Cardiac muscle cell (in vitro differentiated cells and primary cell): ENCODE measurements around the gene EFNA5. TPM values are rescaled to one million over a fixed set of nuclear protein-coding genes. Genes with fewer than 3 reads are reported as not detected.

Source experiments
- DNase-seq, 2 donors: peaks; one replicate each; pipeline versions ENCODE4 v3.0.0 to v3.0.0-alpha.2; 2010 to 2017; ENCODE audit warnings: low read depth in 1 of 2, low spot score in 1 of 2
- H3K27ac ChIP-seq: fragments of 200-600 bp; sonication (generic); 2 replicates; pipeline ENCODE4 v1.5.1; 2016
- H3K27me3 ChIP-seq: fragments of 200-600 bp; sonication (generic); 2 replicates; pipeline ENCODE4 v1.6.0; 2016; ENCODE audit warnings: control low read depth
- H3K36me3 ChIP-seq: fragments of 200-600 bp; sonication (generic); 2 replicates; pipeline ENCODE4 v1.5.1; 2016; ENCODE audit warnings: control low read depth
- H3K4me1 ChIP-seq: fragments of 200-600 bp; sonication (generic); 2 replicates; pipeline ENCODE4 v1.8.1; 2017; ENCODE audit warnings: low read depth, mild to moderate bottlenecking, mixed run types
- H3K4me3 ChIP-seq: fragments of 200-600 bp; sonication (generic); 2 replicates; pipeline ENCODE4 v1.5.1; 2016; ENCODE audit warnings: mild to moderate bottlenecking
- H3K9me3 ChIP-seq: fragments of 200-600 bp; sonication (generic); 2 replicates; pipeline ENCODE4 v1.5.1; 2017; ENCODE audit warnings: low read depth, mild to moderate bottlenecking, control low read depth
- polyA plus RNA-seq: library from polyadenylated mRNA; unstranded; fragments of >200 nt; fragmentation: Nextera tagmentation; extraction: Ambion mirVana; gene quantifications from 2 replicates; pipeline ENCODE4 v1.2.1, GENCODE V29; 2016
- total RNA-seq: library from RNA; depleted of rRNA; stranded (reverse); fragments of >200 nt; gene quantifications from 2 replicates; pipeline ENCODE4 v1.2.3, GENCODE V29; 2016
- TF ChIP-seq, protein P1 (sequence below): IDR thresholded peaks from 2 replicates; pipeline ENCODE4 v1.5.1; 2012; ENCODE audit warnings: low read depth, mild to moderate bottlenecking, low read length

The EFNA5 gene
- total and polyA plus RNA-seq, 2 experiments from 2014 or later: 4.5 to 12.0 TPM

DNA sequence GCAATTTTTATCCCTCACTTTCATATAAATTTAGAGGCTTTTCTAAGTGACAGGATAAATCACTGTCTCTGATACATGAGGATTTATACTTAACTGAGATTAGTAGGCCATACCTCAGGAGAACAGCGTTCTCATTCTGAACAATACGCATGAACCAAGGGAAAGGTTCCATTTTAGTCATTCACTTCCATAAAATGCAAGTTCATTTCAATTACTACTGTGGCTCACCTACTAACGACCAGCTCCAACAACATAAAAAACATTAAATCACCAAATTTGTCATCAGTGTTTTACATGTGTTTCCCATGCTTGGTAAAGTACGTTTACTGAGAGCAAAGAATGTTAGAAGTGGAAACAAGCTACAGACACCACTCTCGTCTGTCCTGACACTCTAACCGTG lies 67.4 kb downstream of the EFNA5 start:
- Histone ChIP-seq H3K36me3 (no peaks in the 10 kb centered on the region), H3K4me3 (no peak overlapping the region), H3K9me3 (no peaks in the 10 kb centered on the region), H3K27me3 (no peaks in the 10 kb centered on the region), H3K4me1 (peaks cover 7% of the 10 kb centered on the region), H3K27ac (no peak overlapping the region)
- no peak for DNase-seq
- TF ChIP-seq, protein P1, sequence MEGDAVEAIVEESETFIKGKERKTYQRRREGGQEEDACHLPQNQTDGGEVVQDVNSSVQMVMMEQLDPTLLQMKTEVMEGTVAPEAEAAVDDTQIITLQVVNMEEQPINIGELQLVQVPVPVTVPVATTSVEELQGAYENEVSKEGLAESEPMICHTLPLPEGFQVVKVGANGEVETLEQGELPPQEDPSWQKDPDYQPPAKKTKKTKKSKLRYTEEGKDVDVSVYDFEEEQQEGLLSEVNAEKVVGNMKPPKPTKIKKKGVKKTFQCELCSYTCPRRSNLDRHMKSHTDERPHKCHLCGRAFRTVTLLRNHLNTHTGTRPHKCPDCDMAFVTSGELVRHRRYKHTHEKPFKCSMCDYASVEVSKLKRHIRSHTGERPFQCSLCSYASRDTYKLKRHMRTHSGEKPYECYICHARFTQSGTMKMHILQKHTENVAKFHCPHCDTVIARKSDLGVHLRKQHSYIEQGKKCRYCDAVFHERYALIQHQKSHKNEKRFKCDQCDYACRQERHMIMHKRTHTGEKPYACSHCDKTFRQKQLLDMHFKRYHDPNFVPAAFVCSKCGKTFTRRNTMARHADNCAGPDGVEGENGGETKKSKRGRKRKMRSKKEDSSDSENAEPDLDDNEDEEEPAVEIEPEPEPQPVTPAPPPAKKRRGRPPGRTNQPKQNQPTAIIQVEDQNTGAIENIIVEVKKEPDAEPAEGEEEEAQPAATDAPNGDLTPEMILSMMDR: no peak

GRCh38 chr5:107602896-107603295 lies 67.8 kb downstream of the EFNA5 start:
- Histone ChIP-seq H3K27me3 (no peaks in the 10 kb centered on the region), H3K27ac (no peak overlapping the region), H3K4me1 (peaks cover 6% of the 10 kb centered on the region), H3K9me3 (no peaks in the 10 kb centered on the region), H3K4me3 (no peak overlapping the region), H3K36me3 (no peaks in the 10 kb centered on the region)
- DNase-seq: no peak
- TF ChIP-seq, protein P1: no peak

- Histone ChIP-seq H3K27ac (no peak overlapping the region), H3K27me3 (no peaks in the 10 kb centered on the region), H3K9me3 (no peaks in the 10 kb centered on the region), H3K4me3 (no peak overlapping the region), H3K4me1 (peaks cover 2% of the 10 kb centered on the region), H3K36me3 (no peaks in the 10 kb centered on the region)
- TF ChIP-seq, protein P1: no peak
- DNase-seq: peak in 1 of 2 donors; percentile 44
These were observed 69.7 kb downstream of the EFNA5 start for GRCh38 chr5:107601076-107601475.

- TF ChIP-seq, protein P1: no peak
- H3K4me3 ChIP-seq: no peak overlapping the region
- no peaks in the 10 kb centered on the region for H3K9me3 ChIP-seq
- H3K27ac ChIP-seq: no peak overlapping the region
- H3K4me1 ChIP-seq: no peaks in the 10 kb centered on the region
- H3K36me3 ChIP-seq: no peaks in the 10 kb centered on the region
- H3K27me3 ChIP-seq: no peaks in the 10 kb centered on the region
- no peak for DNase-seq
These were observed 71.8 kb downstream of the EFNA5 start for GRCh38 chr5:107598958-107599357.

DNA sequence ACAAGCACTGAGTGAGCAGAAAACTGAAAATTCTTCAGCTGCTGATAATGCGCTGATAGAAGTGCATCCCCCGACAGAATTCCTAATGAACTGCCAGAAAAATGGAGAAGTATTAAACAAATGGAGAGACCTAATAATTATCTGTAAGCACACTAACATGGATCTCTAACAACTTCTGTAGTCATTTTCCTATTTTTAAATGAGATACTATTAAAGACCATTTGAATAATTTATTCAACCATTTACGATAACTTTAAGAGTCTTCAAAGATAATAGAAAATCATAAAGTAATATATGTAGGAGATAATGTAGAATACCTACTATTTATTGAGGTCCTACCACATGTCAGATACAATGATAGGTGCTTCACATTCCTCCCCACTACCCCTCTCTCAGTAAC lies 72.9 kb downstream of the EFNA5 start:
- Histone ChIP-seq H3K9me3 (no peaks in the 10 kb centered on the region), H3K4me1 (no peaks in the 10 kb centered on the region), H3K27me3 (no peaks in the 10 kb centered on the region), H3K27ac (no peak overlapping the region), H3K36me3 (no peaks in the 10 kb centered on the region), H3K4me3 (no peak overlapping the region)
- no peak for DNase-seq
- TF ChIP-seq, protein P1: no peak

- Histone ChIP-seq H3K4me3 (no peak overlapping the region), H3K9me3 (no peaks in the 10 kb centered on the region), H3K27ac (no peak overlapping the region), H3K4me1 (peaks cover 3% of the 10 kb centered on the region), H3K27me3 (no peaks in the 10 kb centered on the region), H3K36me3 (no peaks in the 10 kb centered on the region)
- TF ChIP-seq, protein P1: no peak
- DNase-seq: no peak
These were observed 73.5 kb downstream of the EFNA5 start for GRCh38 chr5:107597247-107597646.
